Left lung (tissue), 10 donors: Measurements from ENCODE around the gene MRM2. TPM values are rescaled to one million over a fixed set of nuclear protein-coding genes. Genes with fewer than 3 reads are reported as not detected.

ENCODE experiments used
- ATAC-seq: fragments of 200-7000 bp; cut with Tn5 transposase; one replicate; pipeline ENCODE4 v1.9.1; 2020; ENCODE audit warnings: moderate library complexity
- DNase-seq, 4 donors: peaks; one replicate each; pipeline ENCODE4 v3.0.0-alpha.2; 2013 to 2020
- H3K27ac ChIP-seq, 2 donors: fragments of 200-600 bp; sonication (generic) in 1 of 2; one replicate each; pipeline versions ENCODE4 v1.5.0 to v1.8.0; 2020 to 2021
- H3K27me3 ChIP-seq, 2 donors: fragments of 200-600 bp; sonication (generic) in 1 of 2; one replicate each; pipeline versions ENCODE4 v1.5.0 to v1.8.0; 2020 to 2021
- H3K36me3 ChIP-seq, 2 donors: fragments of 200-600 bp; sonication (generic) in 1 of 2; one replicate each; pipeline versions ENCODE4 v1.5.0 to v1.8.0; 2020 to 2021
- H3K4me1 ChIP-seq, 2 donors: fragments of 200-600 bp; one replicate each; pipeline ENCODE4 v1.8.0; 2021
- H3K4me3 ChIP-seq, 2 donors: fragments of 200-600 bp; sonication (generic) in 1 of 2; one replicate each; pipeline versions ENCODE4 v1.5.0 to v1.8.0; 2020 to 2021; ENCODE audit warnings: mild to moderate bottlenecking in 1 of 2
- H3K9me3 ChIP-seq, 2 donors: fragments of 200-600 bp; sonication (generic) in 1 of 2; one replicate each; pipeline versions ENCODE4 v1.5.0 to v1.8.0; 2020 to 2021
- intact Hi-C, 2 donors: fragments of 100-400 bp; cut with DNase I; formaldehyde crosslinking; loops; one replicate each; pipeline versions ENCODE4 v1.11.2 to v1.14.2; 2022
- polyA plus RNA-seq, 6 donors: library from polyadenylated mRNA; unstranded; fragments of 120-200 nt; gene quantifications; one replicate each; pipeline ENCODE4 v1.2.1, GENCODE V29; 2013; ENCODE audit not compliant: insufficient read length in 6 of 6
- total RNA-seq, 2 donors: library from RNA; stranded (reverse); fragmentation: NEBNext Ultra II Directional; extraction: Animal tissue kit (Norgen Biotek cat#: 25700); gene quantifications; one replicate each; pipeline ENCODE4 v1.2.1, GENCODE V29; 2021
- TF ChIP-seq, protein P1 (sequence below), 2 donors: fragments of 200-600 bp; sonication (generic) in 1 of 2; IDR thresholded peaks; one replicate each; pipeline versions ENCODE4 v1.5.0 to v1.8.0; 2021; ENCODE audit warnings: antibody characterized with exemption in 2 of 2
- donor health status: DM: no; HTN: yes; CAD: no.
- donor health status: DM: no; HTN: no; CAD: no.

The MRM2 gene
- total and polyA plus RNA-seq, 8 donors, result 23.0 to 36.6 (median 31.2) TPM

DNA sequence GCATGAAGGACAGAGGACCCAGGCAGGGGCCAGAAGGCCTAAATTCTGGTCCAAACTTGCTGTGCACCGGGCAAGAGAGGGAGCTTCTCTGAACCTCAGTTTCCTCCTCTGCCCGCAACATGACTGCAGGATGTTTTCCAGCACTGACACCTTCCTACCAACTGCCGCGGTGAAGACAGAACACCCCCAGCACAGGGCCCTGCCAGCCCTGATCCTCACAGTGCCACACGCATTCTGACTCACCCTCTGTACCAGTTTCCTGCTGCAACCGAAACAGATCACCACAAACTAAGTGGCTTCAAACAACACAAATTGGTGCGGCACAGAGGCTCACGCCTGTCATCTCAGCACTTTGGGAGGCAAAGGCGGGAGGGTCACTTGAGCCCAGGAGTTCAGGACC is 27.4 kb downstream of the MRM2 start:
- TF ChIP-seq, protein P1, sequence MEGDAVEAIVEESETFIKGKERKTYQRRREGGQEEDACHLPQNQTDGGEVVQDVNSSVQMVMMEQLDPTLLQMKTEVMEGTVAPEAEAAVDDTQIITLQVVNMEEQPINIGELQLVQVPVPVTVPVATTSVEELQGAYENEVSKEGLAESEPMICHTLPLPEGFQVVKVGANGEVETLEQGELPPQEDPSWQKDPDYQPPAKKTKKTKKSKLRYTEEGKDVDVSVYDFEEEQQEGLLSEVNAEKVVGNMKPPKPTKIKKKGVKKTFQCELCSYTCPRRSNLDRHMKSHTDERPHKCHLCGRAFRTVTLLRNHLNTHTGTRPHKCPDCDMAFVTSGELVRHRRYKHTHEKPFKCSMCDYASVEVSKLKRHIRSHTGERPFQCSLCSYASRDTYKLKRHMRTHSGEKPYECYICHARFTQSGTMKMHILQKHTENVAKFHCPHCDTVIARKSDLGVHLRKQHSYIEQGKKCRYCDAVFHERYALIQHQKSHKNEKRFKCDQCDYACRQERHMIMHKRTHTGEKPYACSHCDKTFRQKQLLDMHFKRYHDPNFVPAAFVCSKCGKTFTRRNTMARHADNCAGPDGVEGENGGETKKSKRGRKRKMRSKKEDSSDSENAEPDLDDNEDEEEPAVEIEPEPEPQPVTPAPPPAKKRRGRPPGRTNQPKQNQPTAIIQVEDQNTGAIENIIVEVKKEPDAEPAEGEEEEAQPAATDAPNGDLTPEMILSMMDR (IDR thresholded peaks at IDR 0.05), result no peak
- DNase-seq (peak in 1 of 4 donors; percentile 21), ATAC-seq (no peak)
- H3K4me1 ChIP-seq, result no peaks in the 10 kb centered on the region
- no peaks in the 10 kb centered on the region for H3K27me3 ChIP-seq
- intact Hi-C loops, result no loop called here
- no peaks in the 10 kb centered on the region for H3K9me3 ChIP-seq
- H3K36me3 ChIP-seq, result peaks cover 0 to 91% of the 10 kb centered on the region in 2 donors
- no peak overlapping the region for H3K4me3 ChIP-seq
- no peak overlapping the region for H3K27ac ChIP-seq

DNA sequence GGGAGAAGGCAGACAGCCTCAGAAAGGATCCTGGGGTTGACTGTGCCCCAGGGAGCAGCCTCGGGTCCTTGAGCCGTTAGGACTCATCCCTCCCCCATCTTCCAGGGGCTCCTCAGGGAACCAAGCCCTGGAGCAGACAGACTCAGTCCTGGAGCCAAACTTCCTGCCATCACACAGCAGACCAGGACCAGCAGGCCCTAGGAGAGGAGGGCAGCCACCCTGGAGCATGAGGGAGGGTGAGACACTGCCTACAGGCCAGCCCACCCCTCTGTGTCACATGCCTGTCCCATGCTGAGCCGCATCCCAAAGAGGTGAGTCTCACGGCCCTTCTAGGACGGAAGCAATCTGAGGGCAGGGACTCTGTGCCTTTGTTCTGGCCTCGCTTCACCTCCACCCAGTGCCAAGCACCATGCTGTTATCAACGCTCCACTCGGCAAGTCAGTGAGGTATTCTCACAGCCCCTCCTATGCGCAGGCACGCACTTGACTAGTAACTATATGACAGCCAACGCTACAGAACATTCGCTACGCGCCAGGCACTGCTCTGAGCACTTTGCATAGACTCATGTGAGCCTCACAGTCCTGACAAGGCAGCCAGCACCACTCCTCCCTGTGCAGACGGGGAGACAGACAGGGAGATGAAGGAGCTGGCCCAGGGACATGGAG is 28.3 kb downstream of the MRM2 start:
- TF ChIP-seq, protein P1 (IDR thresholded peaks at IDR 0.05), result no peak
- peaks cover 0 to 89% of the 10 kb centered on the region in 2 donors for H3K36me3 ChIP-seq

DNA sequence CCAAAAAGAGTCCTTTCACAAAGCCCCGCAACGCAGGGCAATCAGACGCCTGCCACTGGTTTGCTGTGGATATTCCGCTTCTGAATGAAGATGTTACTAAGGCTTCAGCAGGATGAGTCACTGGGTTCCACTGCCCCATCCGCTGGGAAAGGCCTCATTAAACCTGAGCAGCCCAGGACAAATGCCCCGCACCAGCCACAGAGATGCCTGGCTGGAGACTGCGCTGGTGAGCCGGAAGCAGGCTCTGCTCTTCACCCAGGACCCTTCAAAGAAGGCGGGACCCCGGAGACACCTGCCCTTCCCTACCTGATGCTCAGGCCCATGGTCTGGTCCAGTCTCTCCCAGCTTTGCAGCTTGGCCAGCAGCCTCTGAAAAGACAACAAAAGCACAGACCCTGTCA is 29.1 kb downstream of the MRM2 start:
- H3K4me3 ChIP-seq, result no peak overlapping the region
- H3K4me1 ChIP-seq, result no peaks in the 10 kb centered on the region
- H3K27me3 ChIP-seq, result no peaks in the 10 kb centered on the region
- H3K36me3 ChIP-seq, result peaks cover 0 to 89% of the 10 kb centered on the region in 2 donors
- DNase-seq, result no peak
- no peak for ATAC-seq
- intact Hi-C loops, result no loop called here
- H3K27ac ChIP-seq, result no peak overlapping the region
- TF ChIP-seq, protein P1 (IDR thresholded peaks at IDR 0.05), result no peak
- H3K9me3 ChIP-seq, result no peaks in the 10 kb centered on the region

More for the DNA sequence above, 28.3 kb downstream of the MRM2 start:
- Histone ChIP-seq H3K27me3 (no peaks in the 10 kb centered on the region), H3K4me1 (no peaks in the 10 kb centered on the region), H3K4me3 (no peak overlapping the region), H3K27ac (no peak overlapping the region), H3K9me3 (no peaks in the 10 kb centered on the region)
- ATAC-seq (no peak), DNase-seq (no peak)
- intact Hi-C loops, result no loop called here

DNA sequence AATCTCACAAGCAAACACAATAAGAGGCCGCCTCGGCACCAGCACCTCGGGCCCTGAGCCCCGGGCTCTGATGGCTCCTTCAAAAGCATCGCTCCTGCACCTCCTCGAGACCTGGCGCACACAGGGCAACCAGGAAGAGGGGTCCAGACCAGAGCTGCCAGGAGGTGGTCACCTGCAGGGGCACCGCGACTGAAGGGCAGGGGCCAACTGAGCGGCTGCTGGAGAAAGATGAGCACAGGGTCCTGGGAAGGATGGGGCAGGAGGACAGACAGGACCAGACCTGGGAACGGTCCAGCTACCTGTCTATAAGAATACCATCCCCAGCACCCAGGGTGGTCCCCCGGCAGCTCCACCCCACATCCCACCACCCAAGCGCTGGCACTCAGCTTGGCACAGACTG is 30.1 kb downstream of the MRM2 start:
- peaks cover 0 to 89% of the 10 kb centered on the region in 2 donors for H3K36me3 ChIP-seq
- H3K4me3 ChIP-seq, result no peak overlapping the region
- DNase-seq, result no peak
- H3K4me1 ChIP-seq, result no peaks in the 10 kb centered on the region
- H3K9me3 ChIP-seq, result no peaks in the 10 kb centered on the region
- intact Hi-C loops, result no loop called here
- H3K27me3 ChIP-seq, result no peaks in the 10 kb centered on the region
- H3K27ac ChIP-seq, result no peak overlapping the region
- TF ChIP-seq, protein P1 (IDR thresholded peaks at IDR 0.05), result no peak
- no peak for ATAC-seq

DNA sequence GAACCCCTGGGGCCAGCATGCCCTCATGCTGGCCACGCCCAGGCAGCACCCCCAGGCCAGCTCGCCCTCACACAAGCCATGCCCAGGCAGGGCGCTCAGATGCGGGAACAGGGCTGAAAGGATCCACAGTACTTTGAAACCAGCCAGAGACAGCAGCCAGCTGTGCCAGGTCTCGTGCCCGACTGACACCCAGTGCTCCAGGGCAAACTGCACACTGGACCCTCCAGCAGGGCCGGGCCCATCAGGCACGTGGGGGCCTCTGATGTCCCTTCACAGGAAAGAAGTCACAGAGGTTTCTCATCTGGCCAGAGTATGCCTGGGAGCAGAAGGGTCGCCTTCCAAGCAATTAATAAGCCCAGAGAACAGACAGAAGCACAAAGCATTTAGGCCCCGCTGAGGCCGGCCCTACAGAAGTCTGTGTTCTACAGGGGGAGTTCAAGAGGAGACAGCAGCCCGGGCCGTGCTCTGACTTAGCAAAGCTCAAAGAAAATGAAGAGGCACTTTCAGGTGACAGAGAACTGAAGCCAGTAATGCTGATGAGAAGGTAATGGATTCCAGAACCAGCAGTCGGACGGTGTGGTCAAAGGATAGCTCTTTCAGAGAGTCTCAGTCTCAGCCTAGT is 30.6 kb downstream of the MRM2 start:
- DNase-seq, result no peak

More for the DNA sequence above, 30.6 kb downstream of the MRM2 start:
- Histone ChIP-seq H3K27me3 (no peaks in the 10 kb centered on the region), H3K4me1 (no peaks in the 10 kb centered on the region), H3K4me3 (no peak overlapping the region), H3K36me3 (peaks cover 0 to 85% of the 10 kb centered on the region in 2 donors), H3K9me3 (no peaks in the 10 kb centered on the region), H3K27ac (no peak overlapping the region)
- TF ChIP-seq, protein P1 (IDR thresholded peaks at IDR 0.05), result no peak
- no peak for ATAC-seq
- intact Hi-C loops, result no loop called here
